H1 (cell line): ENCODE measurements around the gene PLXNA4. TPM values are rescaled to one million over a fixed set of nuclear protein-coding genes. Genes with fewer than 3 reads are reported as not detected.

Experiments used
- ATF2 ChIP-seq: IDR thresholded peaks from 2 replicates; pipeline ENCODE4 v1.6.1; 2012; ENCODE audit warnings: low read length, inconsistent platforms
- HDAC2 ChIP-seq, 2 experiments: fragments of 300-600 bp in 1 of 2; sonication (generic) in 1 of 2; IDR thresholded peaks; 2 replicates each; pipeline ENCODE4 v1.6.1; 2011 to 2012; ENCODE audit warnings: low read depth in 2 of 2, low read length in 2 of 2, mild to moderate bottlenecking in 2 of 2, moderate library complexity in 2 of 2, borderline replicate concordance in 1 of 2, inconsistent platforms in 1 of 2
- JUN ChIP-seq: IDR thresholded peaks from 2 replicates; pipeline ENCODE4 v1.6.1; 2011; ENCODE audit warnings: low read depth, mild to moderate bottlenecking, improper control_type of control experiment, low read length
- SIN3A ChIP-seq, 2 experiments: IDR thresholded peaks in 1 of 2; conservative IDR thresholded peaks in 1 of 2; 2 replicates each; pipeline ENCODE4 v1.6.1; 2011 to 2012; ENCODE audit warnings: low read length in 2 of 2, improper control_type of control experiment in 1 of 2, low read depth in 1 of 2, mild to moderate bottlenecking in 1 of 2
- SP1 ChIP-seq: IDR thresholded peaks from 2 replicates; pipeline ENCODE4 v1.6.1; 2011; ENCODE audit warnings: low read depth, low read length
- polyA plus RNA-seq, 7 experiments: library from polyadenylated mRNA; depleted of rRNA in 3 of 7; stranded (reverse) in 5 of 7; unstranded in 2 of 7; fragments of >200 nt in 5 of 7; fragments of 200-250 nt in 2 of 7; gene quantifications; 1 replicate in 5 of 7; 2 replicates in 1 of 7; 4 replicates in 1 of 7; pipeline versions ENCODE4 v1.2.1 to v1.2.3, GENCODE V29; 2011 to 2013; ENCODE audit warnings: missing spikeins in 2 of 7, mixed read lengths in 2 of 7
- total RNA-seq: library from RNA; stranded (reverse); fragmentation: NEBNext Ultra II Directional; extraction: Animal tissue kit (Norgen Biotek cat#: 25700); gene quantifications from 2 replicates; pipeline ENCODE4 v1.2.1, GENCODE V29; 2021

Gene PLXNA4
- total and polyA plus RNA-seq, 2 of the 8 experiments (the other 6 are each of a cell fraction or from before 2014, with no cell fraction given), result 0.76 to 0.79 TPM

- TF ChIP-seq HDAC2 (IDR thresholded peaks at IDR 0.05; ENCODE audit: borderline replicate concordance in 1 of 2, low read depth in 2 of 2, low read length in 2 of 2), result no peak
- TF ChIP-seq JUN, result no peak
- no peak for TF ChIP-seq SIN3A (conservative IDR thresholded peaks at IDR 0.05 in 1 of 2, IDR thresholded peaks at IDR 0.05 in 1 of 2; ENCODE audit: low read depth in 1 of 2, low read length in 2 of 2)
- no peak for TF ChIP-seq ATF2
- no peak for TF ChIP-seq SP1
These were observed 331.3 kb downstream of the PLXNA4 start (continued) for GRCh38 chr7:132244903-132245480.
